Measurements from ENCODE around the gene ZNF593OS. TPM values are rescaled to one million over a fixed set of nuclear protein-coding genes. Genes with fewer than 3 reads are reported as not detected.

ZNF593OS gene
- total and polyA plus RNA-seq, 4 donors = 0.10 to 0.32 TPM; not detected in 2

- DNase-seq (ENCODE audit: low spot score) = no peak
- Histone ChIP-seq H3K4me1 (ENCODE audit: control insufficient read depth in 4 of 4, insufficient read depth in 4 of 4, low read length in 3 of 4) (no peaks in the 10 kb centered on the region), H3K27me3 (ENCODE audit: control insufficient read depth in 4 of 4, insufficient read depth in 4 of 4, low read length in 3 of 4) (peaks cover 0 to 4% (median 0%) of the 10 kb centered on the region in 4 donors), H3K27ac (ENCODE audit: low read depth in 1 of 2, low read length in 2 of 2) (no peak overlapping the region), H3K9me3 (ENCODE audit: control insufficient read depth in 4 of 4, low read length in 3 of 4) (no peaks in the 10 kb centered on the region), H3K4me3 (ENCODE audit: low read depth in 1 of 3, low read length in 3 of 3) (no peak overlapping the region), H3K9ac (ENCODE audit: low read depth in 1 of 2, low read length in 2 of 2) (no peak overlapping the region), H3K36me3 (ENCODE audit: control insufficient read depth in 4 of 4, insufficient read depth in 3 of 4, low read depth in 1 of 4, low read length in 3 of 4) (no peaks in the 10 kb centered on the region)
- WGBS = 60% methylated on average over 21 of the region's 21 CpGs
- TF ChIP-seq GABPA (IDR thresholded peaks at IDR 0.05 in 1 of 2, conservative IDR thresholded peaks at IDR 0.05 in 1 of 2) = no peak
- TF ChIP-seq FOXA2 (IDR thresholded peaks at IDR 0.05) = no peak
- TF ChIP-seq HNF4A (conservative IDR thresholded peaks at IDR 0.05) = no peak
- no peak for TF ChIP-seq RAD21 (IDR thresholded peaks at IDR 0.05)
- no peak for TF ChIP-seq RXRA (IDR thresholded peaks at IDR 0.05)
- no peak for TF ChIP-seq JUND (IDR thresholded peaks at IDR 0.05)
- TF ChIP-seq FOXA1 (IDR thresholded peaks at IDR 0.05) = no peak
- TF ChIP-seq YY1 (IDR thresholded peaks at IDR 0.05) = no peak
- TF ChIP-seq EGR1 (IDR thresholded peaks at IDR 0.05; ENCODE audit: low read depth in 2 of 2) = no peak
- no peak for TF ChIP-seq TAF1 (conservative IDR thresholded peaks at IDR 0.05)
- no peak for TF ChIP-seq ATF3 (IDR thresholded peaks at IDR 0.05)
- no peak for TF ChIP-seq NR2F2 (IDR thresholded peaks at IDR 0.05)
- TF ChIP-seq MAX (IDR thresholded peaks at IDR 0.05) = no peak
Measured at GRCh38 chr1:26155370-26156284, 16.0 kb downstream of the ZNF593OS start.

GRCh38 chr1:26154750-26155149 lies 16.9 kb downstream of the ZNF593OS start:
- H3K9ac ChIP-seq (ENCODE audit: low read depth in 1 of 2, low read length in 2 of 2) = no peak overlapping the region
- no peak for TF ChIP-seq SP1 (IDR thresholded peaks at IDR 0.05)
- no peak for TF ChIP-seq ZBTB33 (IDR thresholded peaks at IDR 0.05)
- no peak for TF ChIP-seq FOXA2 (IDR thresholded peaks at IDR 0.05)
- TF ChIP-seq RXRA (IDR thresholded peaks at IDR 0.05) = no peak
- no peak for TF ChIP-seq MAX (IDR thresholded peaks at IDR 0.05)
- TF ChIP-seq JUND (IDR thresholded peaks at IDR 0.05) = no peak
- no peak for TF ChIP-seq REST (IDR thresholded peaks at IDR 0.05)
- TF ChIP-seq RAD21 (IDR thresholded peaks at IDR 0.05) = no peak
- TF ChIP-seq YY1 (IDR thresholded peaks at IDR 0.05) = no peak
- TF ChIP-seq GABPA (IDR thresholded peaks at IDR 0.05 in 1 of 2, conservative IDR thresholded peaks at IDR 0.05 in 1 of 2) = no peak
- no peak for TF ChIP-seq ATF3 (IDR thresholded peaks at IDR 0.05)
- no peak for TF ChIP-seq EGR1 (IDR thresholded peaks at IDR 0.05; ENCODE audit: low read depth in 2 of 2)
- TF ChIP-seq TAF1 (conservative IDR thresholded peaks at IDR 0.05) = no peak
- TF ChIP-seq FOXA1 (IDR thresholded peaks at IDR 0.05) = no peak
- no peak for TF ChIP-seq CTCF (IDR thresholded peaks at IDR 0.05; ENCODE audit: low read depth, low read length, missing input control)
- TF ChIP-seq HNF4G (IDR thresholded peaks at IDR 0.05) = no peak
- no peak for TF ChIP-seq NR2F2 (IDR thresholded peaks at IDR 0.05)
- no peak for TF ChIP-seq HNF4A (conservative IDR thresholded peaks at IDR 0.05)
- no peak overlapping the region for H3K27ac ChIP-seq (ENCODE audit: low read depth in 1 of 2, low read length in 2 of 2)
- H3K9me3 ChIP-seq (ENCODE audit: control insufficient read depth in 4 of 4, low read length in 3 of 4) = no peaks in the 10 kb centered on the region
- H3K4me1 ChIP-seq (ENCODE audit: control insufficient read depth in 4 of 4, insufficient read depth in 4 of 4, low read length in 3 of 4) = no peaks in the 10 kb centered on the region
- H3K27me3 ChIP-seq (ENCODE audit: control insufficient read depth in 4 of 4, insufficient read depth in 4 of 4, low read length in 3 of 4) = peaks cover 0 to 4% (median 0%) of the 10 kb centered on the region in 4 donors
- H3K4me3 ChIP-seq (ENCODE audit: low read depth in 1 of 3, low read length in 3 of 3) = no peak overlapping the region
- H3K36me3 ChIP-seq (ENCODE audit: control insufficient read depth in 4 of 4, insufficient read depth in 3 of 4, low read depth in 1 of 4, low read length in 3 of 4) = no peaks in the 10 kb centered on the region
- 66% methylated on average over 9 of the region's 9 CpGs for WGBS
- no peak for DNase-seq (ENCODE audit: low spot score)

All from liver (tissue), 9 donors.